NT2/D1 (cell line): ENCODE results near the gene ZDHHC4.

Source experiments
- DNase-seq: peaks from one replicate; pipeline ENCODE4 v3.0.0-alpha.2; 2011; ENCODE audit warnings: low read depth, low spot score
- H3K27me3 ChIP-seq: 2 replicates; pipeline ENCODE4 v1.6.0; 2011; ENCODE audit warnings: mild to moderate bottlenecking; ENCODE audit not compliant: insufficient read length, insufficient read depth
- H3K36me3 ChIP-seq: 2 replicates; pipeline ENCODE4 v1.6.1; 2011; ENCODE audit warnings: mild to moderate bottlenecking, low read length, mixed read lengths; ENCODE audit not compliant: insufficient read depth, insufficient read length
- H3K4me1 ChIP-seq: 2 replicates; pipeline ENCODE4 v1.5.1; 2011; ENCODE audit not compliant: insufficient read depth, insufficient read length
- H3K4me3 ChIP-seq: 2 replicates; pipeline ENCODE4 v1.5.1; 2011; ENCODE audit warnings: low read depth; ENCODE audit not compliant: insufficient read length
- H3K9ac ChIP-seq: 2 replicates; pipeline ENCODE4 v1.6.0; 2011; ENCODE audit warnings: low read depth; ENCODE audit not compliant: insufficient read length
- H3K9me3 ChIP-seq: 2 replicates; pipeline ENCODE4 v1.5.1; 2011; ENCODE audit warnings: mild to moderate bottlenecking, low read length; ENCODE audit not compliant: insufficient read depth
- SUZ12 ChIP-seq: IDR thresholded peaks from 2 replicates; pipeline ENCODE4 v1.6.1; 2011; ENCODE audit not compliant: insufficient read length, insufficient read depth; ENCODE audit errors: extremely low read depth
- YY1 ChIP-seq: IDR thresholded peaks from 2 replicates; pipeline ENCODE4 v1.6.1; 2011; ENCODE audit not compliant: insufficient read length, insufficient read depth
- ZNF274 ChIP-seq: IDR thresholded peaks from 2 replicates; pipeline ENCODE4 v1.6.1; 2011; ENCODE audit warnings: mild to moderate bottlenecking, low read depth, low read length

ZDHHC4 gene

DNA sequence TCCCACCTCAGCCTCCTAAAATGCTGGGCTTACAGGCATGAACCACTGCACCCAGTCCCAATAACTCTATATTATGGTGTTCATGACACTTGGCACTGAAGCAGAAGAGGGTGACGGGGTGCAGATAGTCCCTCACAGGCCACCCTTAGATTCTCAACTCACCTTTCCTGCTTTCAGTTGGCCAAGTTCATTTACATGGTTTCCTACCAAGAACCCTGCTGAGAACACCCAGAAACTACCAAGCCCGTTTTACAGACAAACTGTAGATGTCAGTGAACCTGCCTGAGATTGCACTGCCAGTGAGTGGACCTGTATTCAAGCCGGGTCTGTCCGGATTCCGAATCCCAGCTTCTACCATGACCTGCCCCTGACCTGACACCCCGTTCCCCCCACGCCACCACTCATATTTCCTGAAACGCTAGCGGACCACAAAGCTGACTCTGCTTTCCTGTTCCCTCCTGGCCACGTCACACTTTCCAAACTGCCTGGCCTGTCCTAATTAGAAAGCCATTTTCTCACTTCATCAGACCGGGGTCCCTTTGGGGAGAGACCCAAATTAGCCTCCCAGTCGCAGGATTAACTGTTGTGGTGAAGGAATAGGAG is 43.3 kb upstream of the ZDHHC4 start:
- H3K9ac ChIP-seq: no peak overlapping the region
- peaks cover 18% of the 10 kb centered on the region for H3K4me1 ChIP-seq
- TF ChIP-seq ZNF274: no peak
- TF ChIP-seq SUZ12: no peak
- TF ChIP-seq YY1: no peak
- H3K9me3 ChIP-seq: no peaks in the 10 kb centered on the region
- H3K36me3 ChIP-seq: no peaks in the 10 kb centered on the region
- peaks cover 47% of the 10 kb centered on the region for H3K27me3 ChIP-seq
- no peak for DNase-seq
- no peak overlapping the region for H3K4me3 ChIP-seq

DNA sequence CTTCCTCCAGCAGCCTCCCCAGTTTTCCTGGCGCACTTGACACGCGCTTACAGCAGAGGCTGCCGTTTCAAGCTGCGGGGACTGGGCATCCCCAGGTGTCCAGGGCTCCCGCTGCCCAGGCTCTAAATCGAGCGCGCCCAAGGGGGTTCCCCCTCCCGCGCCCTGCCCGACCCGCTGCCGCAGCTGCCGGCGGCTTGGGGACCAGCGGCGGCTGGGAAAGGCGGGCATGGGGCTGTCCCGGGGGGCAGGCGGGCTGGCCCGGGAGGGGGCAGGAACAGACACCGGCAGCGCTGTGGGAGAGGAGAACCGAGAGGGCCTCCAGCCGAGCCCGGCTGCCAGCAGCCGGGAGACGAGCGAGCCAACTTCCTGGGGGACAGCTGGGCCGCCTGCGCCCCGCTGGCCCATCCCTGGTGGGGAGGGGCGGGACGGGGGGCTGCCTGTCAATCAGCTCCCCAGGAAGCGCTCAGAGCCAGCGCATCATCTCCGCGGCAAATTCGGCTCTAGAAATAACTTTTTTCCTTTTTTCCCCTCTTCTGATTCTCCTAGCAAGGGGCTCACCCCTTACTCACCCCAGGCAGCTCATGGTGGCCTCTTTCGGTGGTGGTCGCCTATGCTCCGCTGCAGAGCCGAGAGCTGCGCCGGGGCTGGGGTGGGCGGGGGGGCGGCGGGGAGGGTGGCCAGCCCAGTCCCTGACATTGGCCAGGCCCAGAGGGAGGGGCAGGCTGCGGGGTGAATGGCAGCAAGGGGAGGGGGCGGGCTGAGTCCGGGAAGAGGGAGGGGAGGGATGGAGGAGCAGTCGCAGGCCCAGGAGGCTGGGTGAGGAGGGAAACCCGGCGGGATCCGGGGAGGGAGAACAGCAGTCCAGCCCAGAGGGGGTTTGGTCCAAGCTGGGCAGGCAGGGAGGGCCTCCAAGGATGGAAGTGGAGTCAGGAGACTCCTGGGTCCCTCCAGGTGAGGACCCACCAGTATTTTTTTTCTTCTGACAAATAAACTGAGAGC is 40.7 kb upstream of the ZDHHC4 start:
- peak overlapping the region; percentile 41 for H3K4me3 ChIP-seq
- H3K9ac ChIP-seq: peak overlapping the region; percentile 67
- TF ChIP-seq YY1 (no peak), ZNF274 (no peak), SUZ12 (no peak)
- peaks cover 39% of the 10 kb centered on the region for H3K27me3 ChIP-seq
- peak; percentile 61 for DNase-seq
- no peaks in the 10 kb centered on the region for H3K9me3 ChIP-seq
- H3K4me1 ChIP-seq: peaks cover 13% of the 10 kb centered on the region
- H3K36me3 ChIP-seq: no peaks in the 10 kb centered on the region

DNA sequence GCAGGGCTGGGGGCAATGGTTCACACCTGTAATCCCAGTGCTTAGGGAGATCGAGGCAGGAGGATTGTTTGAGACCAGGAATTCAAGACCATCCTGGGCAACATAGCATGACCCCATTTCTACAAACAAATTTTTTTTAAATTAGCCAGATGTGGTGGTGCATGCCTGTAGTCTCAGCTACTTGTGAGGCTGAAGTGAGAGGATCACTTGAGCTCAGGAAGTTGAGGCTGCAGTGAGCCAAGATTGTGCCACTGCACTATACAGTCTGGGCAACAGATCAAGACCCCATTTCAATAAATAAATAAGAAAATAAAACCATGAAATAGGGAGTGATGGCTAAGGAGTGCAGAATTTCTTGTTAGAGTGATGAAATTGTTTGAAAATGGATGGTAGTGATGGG is 34.9 kb upstream of the ZDHHC4 start:
- DNase-seq: no peak
- Histone ChIP-seq H3K36me3 (no peaks in the 10 kb centered on the region), H3K9ac (no peak overlapping the region), H3K27me3 (no peaks in the 10 kb centered on the region), H3K9me3 (no peaks in the 10 kb centered on the region), H3K4me3 (no peak overlapping the region), H3K4me1 (peaks cover 2% of the 10 kb centered on the region)
- TF ChIP-seq SUZ12 (no peak), YY1 (no peak), ZNF274 (no peak)

DNA sequence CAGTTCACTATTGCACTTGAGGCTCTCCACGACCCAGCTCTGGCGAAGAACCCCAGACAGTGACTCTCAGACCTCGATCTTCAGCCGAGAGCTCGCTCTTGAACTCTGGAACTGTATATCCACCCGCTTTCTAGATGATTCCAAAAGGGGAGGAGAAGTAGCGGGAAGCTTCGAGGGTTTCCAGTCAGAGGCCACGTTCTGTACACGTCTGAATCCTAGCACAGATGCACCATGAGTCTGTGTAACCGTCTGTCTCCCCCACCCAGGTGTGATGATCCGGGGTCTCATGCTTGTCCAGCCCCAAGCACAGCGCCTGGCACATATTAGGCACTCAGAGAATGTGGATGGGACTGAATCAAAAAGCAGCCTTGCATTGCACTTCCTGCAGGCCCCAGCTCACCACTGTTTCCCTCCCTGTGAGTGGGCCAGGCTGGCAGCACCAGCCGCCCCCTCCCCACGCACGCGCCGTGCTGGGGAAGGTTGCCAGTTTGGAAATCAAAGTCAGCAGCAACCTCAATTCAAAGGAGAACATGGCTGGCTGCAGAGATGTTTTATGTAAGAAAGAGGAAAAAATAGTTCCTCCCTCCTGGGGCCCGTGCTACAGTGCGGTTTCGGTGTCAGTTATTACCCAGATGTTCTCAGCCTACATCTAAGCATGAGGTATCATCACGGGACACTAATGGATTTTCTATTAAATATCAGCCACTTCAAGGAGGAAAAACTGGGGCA is 31.7 kb upstream of the ZDHHC4 start:
- no peak for DNase-seq
- Histone ChIP-seq H3K9me3 (no peaks in the 10 kb centered on the region), H3K36me3 (no peaks in the 10 kb centered on the region), H3K4me3 (no peak overlapping the region), H3K4me1 (peaks cover 2% of the 10 kb centered on the region), H3K27me3 (no peaks in the 10 kb centered on the region), H3K9ac (no peak overlapping the region)
- TF ChIP-seq YY1 (no peak), ZNF274 (no peak), SUZ12 (no peak)

DNA sequence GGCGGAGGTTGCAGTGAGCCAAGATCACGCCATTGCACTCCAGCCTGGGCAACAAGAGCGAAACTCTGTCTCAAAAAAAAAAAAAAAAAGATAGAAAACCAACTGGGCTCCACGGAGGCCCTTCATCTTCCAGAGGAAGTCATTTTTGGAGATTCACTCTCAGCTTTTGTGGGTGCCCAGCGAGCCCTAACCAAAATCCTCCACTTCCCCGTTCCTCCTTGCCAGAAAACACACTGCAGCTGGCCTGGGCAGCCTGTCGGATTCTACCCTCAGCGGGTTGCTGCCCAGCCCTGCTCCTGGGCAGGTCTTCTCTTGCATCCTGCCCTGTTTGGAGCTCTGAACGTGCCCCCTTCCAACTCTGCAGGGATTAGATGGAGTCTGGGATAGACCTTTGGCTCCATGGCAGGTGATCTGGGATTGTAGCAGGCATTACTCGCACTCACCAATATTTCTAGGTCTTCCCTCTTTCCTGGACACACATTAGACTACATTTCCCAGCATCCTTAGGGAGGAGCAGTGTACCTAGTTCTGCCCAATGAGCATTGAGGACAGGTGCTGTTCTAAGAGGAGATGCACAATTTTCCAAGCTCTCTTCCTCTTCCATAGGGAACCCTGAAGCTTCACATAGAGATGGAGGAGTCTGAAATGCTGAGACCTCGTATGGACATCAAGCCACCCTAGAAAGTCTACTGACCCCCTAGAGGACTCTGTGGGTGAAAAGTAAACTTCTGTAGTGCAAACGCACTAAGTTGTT is 30.6 kb upstream of the ZDHHC4 start:
- Histone ChIP-seq H3K36me3 (no peaks in the 10 kb centered on the region), H3K27me3 (no peaks in the 10 kb centered on the region), H3K9ac (no peak overlapping the region), H3K4me1 (peaks cover 2% of the 10 kb centered on the region), H3K9me3 (no peaks in the 10 kb centered on the region), H3K4me3 (no peak overlapping the region)
- no peak for DNase-seq
- TF ChIP-seq ZNF274 (no peak), YY1 (no peak), SUZ12 (no peak)

DNA sequence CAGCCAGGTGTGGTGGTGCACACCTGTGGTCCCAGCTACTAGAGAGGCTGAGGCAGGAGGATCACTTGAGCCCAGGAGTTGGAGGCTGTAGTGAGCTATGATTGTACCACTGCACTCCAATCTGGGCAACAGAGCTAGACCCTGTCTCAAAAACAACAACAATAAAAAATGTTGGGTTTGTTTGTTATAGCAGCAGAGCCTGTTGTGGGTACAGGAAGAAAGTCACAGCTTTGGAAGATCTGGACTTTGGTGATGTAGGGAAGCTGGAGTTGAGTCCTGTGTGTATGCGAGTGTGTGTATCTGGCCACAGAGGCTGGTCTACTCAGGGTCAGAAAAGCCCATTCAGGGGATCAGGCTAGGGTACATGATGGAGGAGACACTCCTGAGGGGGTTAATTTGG is 29.9 kb upstream of the ZDHHC4 start:
- Histone ChIP-seq H3K36me3 (no peaks in the 10 kb centered on the region), H3K9ac (no peak overlapping the region), H3K27me3 (no peaks in the 10 kb centered on the region), H3K4me1 (peaks cover 2% of the 10 kb centered on the region), H3K4me3 (no peak overlapping the region), H3K9me3 (no peaks in the 10 kb centered on the region)
- DNase-seq: no peak
- TF ChIP-seq ZNF274 (no peak), YY1 (no peak), SUZ12 (no peak)
